ENCODE measurements around the gene COA6. TPM values are rescaled to one million over a fixed set of nuclear protein-coding genes. Genes with fewer than 3 reads are reported as not detected.

The COA6 gene
- total and polyA plus RNA-seq, 2 of the 8 experiments (the other 6 are each of a cell fraction or from before 2014, with no cell fraction given), result 22.9 to 44.9 TPM

- Histone ChIP-seq H3K9ac (replicated peaks in 1 of 4; ENCODE audit: extremely low read depth in 1 of 4, low read depth in 3 of 4, low read length in 3 of 4) (no peak overlapping the region), H2BK12ac (ENCODE audit: low read depth, low read length) (no peak overlapping the region), H2BK5ac (ENCODE audit: low read depth, low read length) (no peak overlapping the region), H3K36me3 (ENCODE audit: control insufficient read depth in 2 of 4, insufficient read depth in 4 of 4, low read length in 3 of 4) (peaks cover 0 to 9% (median 3%) of the 10 kb centered on the region in 4 experiments; a peak in 7 of 8 replicates), H3K4me1 (replicated peaks in 1 of 4; ENCODE audit: control insufficient read depth in 3 of 4, insufficient read depth in 4 of 4, low read length in 3 of 4) (no peaks in the 10 kb centered on the region), H3K79me2 (ENCODE audit: control insufficient read depth in 1 of 2, insufficient read depth in 2 of 2, low read length in 2 of 2) (no peaks in the 10 kb centered on the region), H4K20me1 (replicated peaks in 1 of 2; ENCODE audit: control insufficient read depth in 1 of 2, insufficient read depth in 2 of 2, low read length in 2 of 2) (no peaks in the 10 kb centered on the region), H3K18ac (ENCODE audit: extremely low read depth, low read length) (no peak overlapping the region), H3K4ac (replicated peaks; ENCODE audit: insufficient read length, low read depth, low read length) (no peak overlapping the region), H2BK120ac (replicated peaks; ENCODE audit: low read depth, low read length) (no peak overlapping the region), H3K23ac (ENCODE audit: insufficient read length) (no peak overlapping the region), H3K14ac (ENCODE audit: insufficient read length) (no peak overlapping the region), H4K8ac (ENCODE audit: extremely low read depth, insufficient read depth, low read length) (no peak overlapping the region), H2AK5ac (ENCODE audit: low read depth, low read length) (no peak overlapping the region), H2BK15ac (ENCODE audit: low read length) (no peak overlapping the region), H3K4me3 (ENCODE audit: extremely low read depth in 1 of 4, insufficient read depth in 2 of 4, low read depth in 3 of 4, low read length in 4 of 4) (no peak overlapping the region), H3K27ac (ENCODE audit: low read depth, low read length) (no peak overlapping the region), H3K9me3 (ENCODE audit: insufficient read depth in 2 of 2, low read depth in 1 of 2, low read length in 1 of 2) (no peaks in the 10 kb centered on the region), H4K91ac (replicated peaks; ENCODE audit: insufficient read length, low read length) (no peak overlapping the region), H3K79me1 (ENCODE audit: low read depth, low read length) (peaks cover 3% of the 10 kb centered on the region), H4K5ac (ENCODE audit: insufficient read length, low read depth, low read length) (no peak overlapping the region), H3K27me3 (replicated peaks in 1 of 4; ENCODE audit: control insufficient read depth in 3 of 4, extremely low read depth in 1 of 4, insufficient read depth in 3 of 4, low read length in 3 of 4) (no peaks in the 10 kb centered on the region), H3K23me2 (ENCODE audit: low read depth, low read length) (no peaks in the 10 kb centered on the region), H2AFZ (ENCODE audit: low read length) (no peak overlapping the region), H2BK20ac (ENCODE audit: low read length) (no peak overlapping the region), H3K56ac (replicated peaks; ENCODE audit: insufficient read length, low read depth, low read length) (no peak overlapping the region), H3K4me2 (ENCODE audit: insufficient read depth in 1 of 2, low read depth in 2 of 2, low read length in 2 of 2) (no peak overlapping the region)
- FAIRE-seq (no peak), DNase-seq (ENCODE audit: low read depth in 1 of 2, low spot score in 2 of 2) (no peak)
- WGBS, 2 experiments (ENCODE audit: extremely low coverage in 1 of 2, insufficient coverage in 1 of 2, insufficient read length in 1 of 2, insufficient replicate concordance in 2 of 2, low coverage in 1 of 2, low lambda C conversion rate in 2 of 2, missing lambda C conversion rate in 1 of 2), result 91% methylated on average over 1 of the region's 1 CpG; no CpG with 5 or more reads in 1 of the 2 experiments
- POLR2A ChIA-PET (ENCODE audit: partially characterized antibody), result no interaction called here
- CTCF ChIA-PET (ENCODE audit: partially characterized antibody), result no interaction called here
- TF ChIP-seq ASH2L (IDR thresholded peaks at IDR 0.05; ENCODE audit: low read length) (no peak), SIX5 (IDR thresholded peaks at IDR 0.05; ENCODE audit: low read depth, low read length) (no peak), JUN (IDR thresholded peaks at IDR 0.05; ENCODE audit: low read depth, low read length) (no peak)
These were observed 60.5 kb downstream of the COA6 start for GRCh38 chr1:234433563-234434285.

Measured in H1 (cell line).